Pancreas (tissue), 10 donors: Measurements from ENCODE around the gene CDHR5. TPM values are rescaled to one million over a fixed set of nuclear protein-coding genes. Genes with fewer than 3 reads are reported as not detected.
"Not testable (repeated sequence)": the region's sequence is repeated elsewhere in the genome, so short reads cannot be mapped to it uniquely, and the experiment has no call there.

Experiments used
- ATAC-seq, 4 donors: fragments of 200-7000 bp; cut with Tn5 transposase; one replicate each; pipeline versions ENCODE4 v1.8.0 to v1.9.1; 2020; ENCODE audit warnings: mild to moderate bottlenecking in 4 of 4, moderate library complexity in 4 of 4
- DNase-seq, 6 donors: peaks; one replicate each; pipeline ENCODE4 v3.0.0-alpha.2; 2020
- FAIRE-seq: peaks from 2 replicates; lab custom pipeline; 2012; peaks lifted over from hg19 to GRCh38; lab: Jason Lieb, UNC
- H3K27ac ChIP-seq, 4 donors: fragments of 200-600 bp; sonication (generic); 1 replicate in 3 of 4; 2 replicates in 1 of 4; pipeline versions ENCODE4 v1.5.0 to v1.8.0; 2020
- H3K27me3 ChIP-seq, 4 donors: fragments of 200-600 bp; one replicate each; pipeline ENCODE4 v1.8.0; 2021
- H3K36me3 ChIP-seq, 3 donors: fragments of 200-600 bp; sonication (generic) in 1 of 3; one replicate each; pipeline versions ENCODE4 v1.5.0 to v1.8.0; 2020 to 2021
- H3K4me1 ChIP-seq, 3 donors: fragments of 200-600 bp; one replicate each; pipeline ENCODE4 v1.8.0; 2021
- H3K4me3 ChIP-seq, 4 donors: fragments of 200-600 bp; sonication (generic) in 2 of 4; one replicate each; pipeline versions ENCODE4 v1.5.0 to v1.8.0; 2020 to 2021
- H3K9me3 ChIP-seq, 4 donors: fragments of 200-600 bp; one replicate each; pipeline ENCODE4 v1.8.0; 2021
- CTCF ChIP-seq, 4 donors: fragments of 200-600 bp; sonication (generic) in 3 of 4; IDR thresholded peaks; one replicate each; pipeline versions ENCODE4 v1.5.0 to v1.8.0; 2021; ENCODE audit warnings: antibody characterized with exemption in 4 of 4
- WGBS, 2 donors: extraction: QIAGEN DNeasy Blood & Tissue Kit; methylation state at CpG; one replicate each; pipeline ENCODE4 v1.1.7; 2013; 5-methylcytosine and 5-hydroxymethylcytosine counted together
- intact Hi-C, 3 donors: fragments of 100-400 bp; cut with DNase I; formaldehyde crosslinking; loops; one replicate each; pipeline versions ENCODE4 v1.11.1 to v1.14.2; 2022
- polyA plus RNA-seq, 2 donors: library from polyadenylated mRNA; stranded (reverse); fragments of 200-250 nt; gene quantifications; one replicate each; pipeline ENCODE4 v1.2.3, GENCODE V29; 2013
- total RNA-seq, 6 donors: library from RNA; stranded (reverse); fragmentation: NEBNext Ultra II Directional in 4 of 6; extraction: Animal tissue kit (Norgen Biotek cat#: 25700) in 4 of 6; gene quantifications; one replicate each; pipeline versions ENCODE4 v1.2.1 to v1.2.4, GENCODE V29; 2021 to 2023
- donor health status: healthy with polysubstance abuse.
- donor health status: DM: no; HTN: no; CAD: no; lungs with moderate emphysema.
- donor health status: DM: no; HTN: no; CAD: no.
- donor health status: control.
- donor health status: control.
- donor health status: Bipolar disorder and iron deficiency.
- donor health status: DM: yes; HTN: yes; CAD: no.
- donor health status: DM: no; HTN: no; CAD: no.
- donor health status: DM: no; HTN: no; CAD: no.
- donor health status: DM: yes; HTN: yes; CAD: no.

The CDHR5 gene
- total and polyA plus RNA-seq, 8 donors, result 0.61 to 4.4 (median 1.5) TPM

GRCh38 chr11:655036-655726, 30.4 kb upstream of the CDHR5 start:
- intact Hi-C loops, result no loop called here
- peak; percentile 73 to 85 (median 82) for ATAC-seq
- TF ChIP-seq CTCF (IDR thresholded peaks at IDR 0.05), result no peak
- no peak for FAIRE-seq
- no peaks in the 10 kb centered on the region for H3K9me3 ChIP-seq
- peaks cover 0 to 12% (median 10%) of the 10 kb centered on the region in 3 donors for H3K4me1 ChIP-seq
- peaks cover 0 to 11% (median 0%) of the 10 kb centered on the region in 3 donors for H3K36me3 ChIP-seq
- WGBS, 2 donors, result 32 to 37% methylated on average over 30 of the region's 30 CpGs
- no peak overlapping the region for H3K4me3 ChIP-seq
- no peak overlapping the region for H3K27ac ChIP-seq
- no peak for DNase-seq
- no peaks in the 10 kb centered on the region for H3K27me3 ChIP-seq

DNA sequence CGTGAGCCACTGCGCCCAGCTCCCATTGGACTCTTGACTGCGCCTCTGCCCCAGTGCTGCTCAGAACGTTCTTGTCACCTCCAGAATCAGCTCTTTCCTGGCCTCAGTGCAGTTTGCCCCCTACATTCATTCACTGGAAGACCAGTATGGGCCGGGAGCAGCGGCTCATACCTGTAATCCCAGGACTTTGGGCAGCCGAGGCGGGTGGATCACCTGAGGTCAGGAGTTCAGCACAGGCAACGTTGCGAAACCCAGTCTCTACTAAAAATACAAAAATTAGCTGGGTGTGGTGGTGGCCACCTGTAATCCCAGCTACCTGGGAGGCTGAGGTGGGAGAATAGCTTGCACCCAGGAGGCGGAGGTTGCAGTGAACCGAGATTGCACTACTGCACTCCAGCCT, 29.7 kb upstream of the CDHR5 start:
- peaks cover 0 to 12% (median 10%) of the 10 kb centered on the region in 3 donors for H3K4me1 ChIP-seq
- intact Hi-C loops, H3K4me3 ChIP-seq, ATAC-seq, H3K27ac ChIP-seq, FAIRE-seq, H3K9me3 ChIP-seq, H3K27me3 ChIP-seq, DNase-seq: not testable (repeated sequence)
- H3K36me3 ChIP-seq, result peaks cover 0 to 11% (median 0%) of the 10 kb centered on the region in 3 donors
- WGBS, 2 donors, result 93 to 96% methylated on average over 12 of the region's 12 CpGs

DNA sequence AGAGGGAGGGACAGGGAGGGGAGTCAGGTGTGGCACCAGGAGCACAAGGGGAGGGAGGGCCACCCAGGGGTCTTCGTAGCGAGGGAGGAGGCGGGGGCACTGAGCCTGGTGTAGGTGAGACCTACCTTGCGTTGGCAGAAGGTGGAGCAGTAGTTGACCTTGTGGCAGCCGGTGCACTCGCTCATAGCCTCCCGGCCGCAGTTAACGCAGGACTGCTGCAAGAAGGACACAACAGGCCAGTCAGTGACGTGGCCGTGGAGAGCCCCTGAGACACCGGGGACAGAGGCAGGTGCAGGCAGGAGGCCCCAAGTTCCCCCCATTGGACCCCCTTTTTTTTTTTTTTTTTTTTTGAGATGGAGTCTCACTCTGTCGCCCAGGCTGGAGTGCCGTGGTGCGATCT, 29.1 kb upstream of the CDHR5 start:
- intact Hi-C loops, result no loop called here
- TF ChIP-seq CTCF (IDR thresholded peaks at IDR 0.05), result no peak
- WGBS, 2 donors, result 88 to 91% methylated on average over 15 of the region's 15 CpGs
- DNase-seq (no peak), ATAC-seq (no peak), FAIRE-seq (no peak)
- Histone ChIP-seq H3K27ac (no peak overlapping the region), H3K9me3 (no peaks in the 10 kb centered on the region), H3K4me1 (peaks cover 0 to 12% (median 10%) of the 10 kb centered on the region in 3 donors), H3K27me3 (no peaks in the 10 kb centered on the region), H3K36me3 (peaks cover 0 to 12% (median 0%) of the 10 kb centered on the region in 3 donors), H3K4me3 (no peak overlapping the region)

GRCh38 chr11:653136-653535, 28.4 kb upstream of the CDHR5 start:
- Histone ChIP-seq H3K4me1 (peaks cover 0 to 12% (median 10%) of the 10 kb centered on the region in 3 donors), H3K36me3 (peaks cover 0 to 12% (median 0%) of the 10 kb centered on the region in 3 donors)
- FAIRE-seq, DNase-seq, ATAC-seq, intact Hi-C loops, H3K9me3 ChIP-seq, H3K27ac ChIP-seq, H3K4me3 ChIP-seq, H3K27me3 ChIP-seq: not testable (repeated sequence)
- 93% methylated on average over 14 of the region's 14 CpGs for WGBS, 2 donors

DNA sequence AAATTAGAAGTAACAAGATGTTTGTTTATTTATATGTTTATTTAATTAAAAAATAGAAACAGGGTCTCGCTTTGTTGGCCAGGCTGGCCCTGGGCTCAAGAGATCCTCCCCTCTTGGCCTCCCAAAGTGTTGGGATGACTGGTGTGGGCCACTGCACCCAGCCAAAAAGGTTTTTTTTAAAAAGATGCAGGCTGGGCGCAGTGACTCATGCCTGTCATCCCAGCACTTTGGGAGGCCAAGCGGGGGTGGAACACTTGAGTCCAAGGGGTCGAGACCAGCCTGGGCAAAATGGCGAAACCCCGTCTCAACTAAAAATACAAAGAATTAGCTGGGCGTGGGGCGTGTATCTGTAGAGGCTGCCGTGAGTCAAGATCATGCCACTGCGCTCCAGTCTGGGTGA, 25.7 kb upstream of the CDHR5 start:
- 95% methylated on average over 10 of the region's 10 CpGs for WGBS, 2 donors
- H3K36me3 ChIP-seq, result peaks cover 0 to 12% (median 0%) of the 10 kb centered on the region in 3 donors
- peaks cover 0 to 11% (median 9%) of the 10 kb centered on the region in 3 donors for H3K4me1 ChIP-seq
- H3K9me3 ChIP-seq, result no peaks in the 10 kb centered on the region
- no peak overlapping the region for H3K4me3 ChIP-seq
- intact Hi-C loops, result no loop called here
- DNase-seq (no peak), ATAC-seq (no peak), FAIRE-seq (no peak)
- TF ChIP-seq CTCF (IDR thresholded peaks at IDR 0.05), result no peak
- H3K27ac ChIP-seq, result no peak overlapping the region
- no peaks in the 10 kb centered on the region for H3K27me3 ChIP-seq

DNA sequence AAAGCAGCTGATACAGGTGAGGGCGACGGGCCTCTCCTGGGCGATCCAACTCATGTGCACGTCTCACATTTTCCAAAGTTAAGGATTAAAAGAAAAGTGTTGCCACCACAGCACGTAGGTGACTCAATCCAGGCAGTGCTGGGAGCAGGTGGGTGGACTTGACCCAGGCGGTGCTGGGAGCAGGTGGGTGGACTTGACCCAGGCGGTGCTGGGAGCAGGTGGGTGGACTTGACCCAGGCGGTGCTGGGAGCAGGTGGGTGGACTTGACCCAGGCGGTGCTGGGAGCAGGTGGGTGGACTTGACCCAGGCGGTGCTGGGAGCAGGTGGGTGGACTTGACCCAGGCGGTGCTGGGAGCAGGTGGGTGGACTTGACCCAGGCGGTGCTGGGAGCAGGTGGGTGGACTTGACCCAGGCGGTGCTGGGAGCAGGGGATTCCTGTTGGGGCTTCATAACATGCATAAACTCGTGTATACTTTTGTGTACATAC, 23.0 kb upstream of the CDHR5 start:
- H3K27ac ChIP-seq, ATAC-seq, FAIRE-seq, intact Hi-C loops, H3K9me3 ChIP-seq, H3K27me3 ChIP-seq, DNase-seq, H3K4me1 ChIP-seq, H3K4me3 ChIP-seq: not testable (repeated sequence)
- H3K36me3 ChIP-seq, result peaks cover 0 to 20% (median 0%) of the 10 kb centered on the region in 3 donors
- WGBS, 2 donors, result 73 to 78% methylated on average over 10 of the region's 14 CpGs
